Smooth muscle cell (in vitro differentiated cells): ENCODE measurements around the gene MRPL38. TPM values are rescaled to one million over a fixed set of nuclear protein-coding genes. Genes with fewer than 3 reads are reported as not detected.

Experiments
- DNase-seq: peaks from one replicate; lab custom pipeline; 2025; ENCODE audit not compliant: unreplicated experiment; lab: John Stamatoyannopoulos, UW
- H2AFZ ChIP-seq: fragments of 200-600 bp; sonication (generic); 2 replicates; pipeline ENCODE4 v1.6.0; 2016; ENCODE audit warnings: antibody characterized with exemption, low read depth, mild to moderate bottlenecking
- H3F3A ChIP-seq: fragments of 200-600 bp; sonication (generic); 2 replicates; pipeline ENCODE4 v1.6.0; 2017; ENCODE audit warnings: antibody characterized with exemption, low read depth
- H3K27ac ChIP-seq: fragments of 200-600 bp; sonication (generic); 2 replicates; pipeline ENCODE4 v1.5.1; 2016; ENCODE audit warnings: low read depth, mild to moderate bottlenecking
- H3K27me3 ChIP-seq: fragments of 200-600 bp; sonication (generic); 2 replicates; pipeline ENCODE4 v1.6.1; 2016; ENCODE audit warnings: low read depth, mild to moderate bottlenecking
- H3K36me3 ChIP-seq: fragments of 200-600 bp; sonication (generic); 2 replicates; pipeline ENCODE4 v1.5.1; 2016; ENCODE audit warnings: low read depth
- H3K4me1 ChIP-seq: fragments of 200-600 bp; sonication (generic); 2 replicates; pipeline ENCODE4 v1.5.1; 2016; ENCODE audit warnings: low read depth
- H3K4me2 ChIP-seq: fragments of 200-600 bp; sonication (generic); 2 replicates; pipeline ENCODE4 v1.6.0; 2016; ENCODE audit warnings: mild to moderate bottlenecking
- H3K4me3 ChIP-seq: fragments of 200-600 bp; sonication (generic); 2 replicates; pipeline ENCODE4 v1.5.1; 2016; ENCODE audit warnings: mild to moderate bottlenecking
- H3K79me2 ChIP-seq: fragments of 200-600 bp; sonication (generic); 2 replicates; pipeline ENCODE4 v1.6.0; 2016; ENCODE audit warnings: low read depth, mild to moderate bottlenecking
- H3K9ac ChIP-seq: fragments of 200-600 bp; sonication (generic); 2 replicates; pipeline ENCODE4 v1.6.0; 2016; ENCODE audit warnings: low read depth
- H3K9me3 ChIP-seq: fragments of 200-600 bp; sonication (generic); replicated peaks from 2 replicates; pipeline ENCODE4 v1.5.1; 2016; ENCODE audit warnings: low read depth
- H4K20me1 ChIP-seq: fragments of 200-600 bp; sonication (generic); 2 replicates; pipeline ENCODE4 v1.6.0; 2016; ENCODE audit warnings: low read depth
- CTCF ChIP-seq: fragments of 200-600 bp; sonication (generic); IDR thresholded peaks from 2 replicates; pipeline ENCODE4 v1.5.1; 2017; ENCODE audit warnings: borderline replicate concordance, mild to moderate bottlenecking, antibody characterized with exemption; ENCODE audit not compliant: insufficient read depth, poor library complexity, severe bottlenecking
- WGBS: methylation state at CpG from one replicate; pipeline ENCODE4 v1.1.7; 2016; ENCODE audit warnings: low lambda C conversion rate; 5-methylcytosine and 5-hydroxymethylcytosine counted together
- polyA plus RNA-seq: library from polyadenylated mRNA; unstranded; fragments of >200 nt; fragmentation: Nextera tagmentation; extraction: Ambion mirVana; gene quantifications from 2 replicates; pipeline ENCODE4 v1.2.1, GENCODE V29; 2016
- total RNA-seq: library from RNA; depleted of rRNA; stranded (reverse); fragments of >200 nt; gene quantifications from 2 replicates; pipeline ENCODE4 v1.2.3, GENCODE V29; 2014

Gene MRPL38
- total and polyA plus RNA-seq, 2 experiments from 2014 or later = 48.4 to 90.5 TPM

DNA sequence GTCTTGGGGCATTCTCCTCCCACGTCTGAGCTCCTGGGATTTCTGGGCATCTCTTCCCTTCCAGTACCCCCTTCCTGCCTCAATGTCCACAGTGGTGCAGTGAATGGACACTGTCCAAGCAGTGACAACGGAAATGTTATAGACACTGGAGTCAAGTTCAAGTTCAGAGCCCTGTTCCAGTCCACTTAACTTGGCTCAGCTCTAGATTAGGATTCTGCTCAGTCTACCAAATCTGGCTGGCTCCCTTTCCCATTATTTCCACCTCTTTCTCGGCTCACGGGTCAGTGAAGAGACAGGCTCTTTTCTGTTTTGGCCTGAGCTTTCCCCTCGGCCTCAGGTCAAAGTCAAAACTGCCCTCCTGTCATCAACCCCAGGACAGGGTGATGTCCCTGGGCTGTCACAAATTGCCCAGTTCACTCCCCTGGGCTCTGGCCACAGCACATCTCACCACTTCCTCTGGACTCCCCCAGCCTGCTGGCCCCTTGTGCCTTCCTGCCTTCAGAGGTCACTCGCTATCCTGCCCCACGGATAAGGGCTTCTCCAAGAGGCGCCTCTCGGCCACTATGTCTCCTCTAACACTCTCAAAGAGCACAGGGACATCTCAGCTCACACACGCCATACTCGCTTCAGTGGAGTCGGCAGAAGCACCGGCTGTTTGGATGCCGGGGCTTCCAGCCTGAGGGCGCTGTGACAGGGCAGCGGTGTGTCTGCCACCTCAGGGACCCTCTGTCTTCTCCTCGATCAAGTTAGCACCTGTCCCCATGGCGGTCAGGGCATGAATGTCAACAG, 17.7 kb upstream of the MRPL38 start:
- 94% methylated on average over 18 of the region's 18 CpGs for WGBS
- Histone ChIP-seq H3K4me3 (no peak overlapping the region), H3K36me3 (no peaks in the 10 kb centered on the region), H3F3A (no peaks in the 10 kb centered on the region), H3K4me1 (no peaks in the 10 kb centered on the region), H3K4me2 (no peak overlapping the region), H2AFZ (no peak overlapping the region), H3K27me3 (no peaks in the 10 kb centered on the region), H3K9me3 (no peaks in the 10 kb centered on the region), H3K79me2 (no peaks in the 10 kb centered on the region), H3K9ac (no peak overlapping the region), H4K20me1 (no peaks in the 10 kb centered on the region), H3K27ac (no peak overlapping the region)
- no peak for TF ChIP-seq CTCF
- no peak for DNase-seq

DNA sequence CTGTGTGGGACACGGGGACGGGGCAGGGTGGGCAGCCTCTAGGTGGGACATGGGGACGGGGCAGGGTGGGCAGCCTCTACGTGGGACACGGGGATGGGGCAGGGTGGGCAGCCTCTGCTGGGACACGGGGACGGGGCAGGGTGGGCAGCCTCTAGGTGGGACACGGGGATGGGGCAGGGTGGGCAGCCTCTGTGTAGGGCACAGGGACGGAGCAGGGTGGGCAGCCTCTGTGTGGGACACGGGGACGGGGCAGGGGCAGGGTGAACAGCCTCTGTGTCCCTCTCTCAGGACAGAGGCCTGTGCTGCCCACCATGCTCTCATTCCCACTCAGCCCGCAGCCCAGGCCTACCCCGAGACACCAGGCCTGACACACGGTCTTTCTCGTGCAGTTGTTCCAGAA, 16.9 kb upstream of the MRPL38 start:
- Histone ChIP-seq H3K27me3 (no peaks in the 10 kb centered on the region), H3F3A (no peaks in the 10 kb centered on the region), H3K4me2 (no peak overlapping the region), H3K79me2 (no peaks in the 10 kb centered on the region), H3K9ac (no peak overlapping the region), H2AFZ (no peak overlapping the region), H3K4me1 (no peaks in the 10 kb centered on the region), H3K36me3 (no peaks in the 10 kb centered on the region), H3K27ac (no peak overlapping the region), H3K4me3 (no peak overlapping the region), H4K20me1 (no peaks in the 10 kb centered on the region), H3K9me3 (no peaks in the 10 kb centered on the region)
- TF ChIP-seq CTCF = no peak
- WGBS = 86% methylated on average over 9 of the region's 15 CpGs
- DNase-seq = no peak

DNA sequence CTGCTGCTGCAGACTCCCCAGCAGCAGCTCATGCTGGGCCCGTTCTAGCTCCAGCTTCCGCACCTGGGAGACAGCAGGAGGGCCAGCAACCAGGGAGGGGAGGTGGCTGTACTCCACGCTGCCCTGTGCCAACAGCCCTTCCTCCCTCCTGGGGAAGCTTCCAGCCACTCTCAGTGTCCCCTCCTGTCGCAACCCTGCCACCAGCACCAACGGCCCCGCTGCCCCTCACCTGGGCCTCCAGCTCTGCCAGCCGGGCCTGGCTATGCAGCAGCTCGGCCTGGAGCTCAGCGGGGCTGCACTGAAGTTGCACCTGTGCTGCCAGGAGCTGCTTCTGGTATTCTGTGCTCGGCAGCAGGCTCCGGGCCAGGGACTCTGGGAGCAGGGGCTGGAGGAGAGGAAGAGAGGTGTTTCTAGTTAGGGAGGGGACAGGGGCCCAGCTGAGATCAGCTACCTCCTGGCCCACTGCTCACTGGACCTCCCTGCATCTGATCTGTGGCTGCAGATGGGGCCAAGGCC, 15.4 kb upstream of the MRPL38 start:
- Histone ChIP-seq H3K79me2 (no peaks in the 10 kb centered on the region), H3K9me3 (no peaks in the 10 kb centered on the region), H3K27me3 (no peaks in the 10 kb centered on the region), H3K4me1 (no peaks in the 10 kb centered on the region), H4K20me1 (no peaks in the 10 kb centered on the region), H3K27ac (no peak overlapping the region), H2AFZ (no peak overlapping the region), H3K4me3 (no peak overlapping the region), H3K9ac (no peak overlapping the region), H3K4me2 (no peak overlapping the region), H3K36me3 (no peaks in the 10 kb centered on the region), H3F3A (no peaks in the 10 kb centered on the region)
- no peak for DNase-seq
- 89% methylated on average over 11 of the region's 11 CpGs for WGBS
- TF ChIP-seq CTCF = no peak

GRCh38 chr17:75919611-75920010, 14.9 kb upstream of the MRPL38 start:
- no peak overlapping the region for H3K27ac ChIP-seq
- no peaks in the 10 kb centered on the region for H3K9me3 ChIP-seq
- no peak for DNase-seq
- no peaks in the 10 kb centered on the region for H3K27me3 ChIP-seq
- no peaks in the 10 kb centered on the region for H3K36me3 ChIP-seq
- 98% methylated on average over 22 of the region's 22 CpGs for WGBS
- no peak overlapping the region for H3K4me2 ChIP-seq
- H3K4me1 ChIP-seq = no peaks in the 10 kb centered on the region
- H3K9ac ChIP-seq = no peak overlapping the region
- H2AFZ ChIP-seq = no peak overlapping the region
- TF ChIP-seq CTCF = no peak
- no peaks in the 10 kb centered on the region for H3K79me2 ChIP-seq
- no peaks in the 10 kb centered on the region for H3F3A ChIP-seq
- H4K20me1 ChIP-seq = no peaks in the 10 kb centered on the region
- H3K4me3 ChIP-seq = no peak overlapping the region
